HG03469 (cell line): Measurements from ENCODE around the gene NT5C1A.

Source experiments
- ATAC-seq: cut with Tn5 transposase; IDR thresholded peaks from one replicate; pipeline ENCODE4 v1.9.1; 2021; ENCODE audit warnings: mild to moderate bottlenecking, moderate library complexity, moderate number of reproducible peaks; ENCODE audit not compliant: unreplicated experiment

The NT5C1A gene

DNA sequence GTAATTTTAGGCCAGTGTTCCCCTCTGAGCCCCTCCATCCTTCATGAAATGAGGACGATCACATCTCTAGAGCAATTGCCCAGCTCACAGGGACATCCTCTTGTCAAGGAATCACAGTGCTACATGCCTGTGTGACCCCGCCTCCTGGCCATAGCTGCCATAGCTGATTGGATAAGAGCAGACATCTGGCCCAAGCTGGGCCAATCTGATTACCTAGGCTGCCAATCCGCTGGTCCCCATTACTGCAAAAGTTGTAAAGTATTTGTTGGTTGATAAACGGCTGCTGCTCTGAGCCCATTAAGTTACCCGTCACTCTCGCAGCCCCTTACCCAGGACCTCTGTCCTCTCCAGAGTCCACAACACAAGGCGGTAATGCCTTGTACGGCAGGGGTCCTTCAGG lies 8.3 kb downstream of the NT5C1A start:
- no peak for ATAC-seq

DNA sequence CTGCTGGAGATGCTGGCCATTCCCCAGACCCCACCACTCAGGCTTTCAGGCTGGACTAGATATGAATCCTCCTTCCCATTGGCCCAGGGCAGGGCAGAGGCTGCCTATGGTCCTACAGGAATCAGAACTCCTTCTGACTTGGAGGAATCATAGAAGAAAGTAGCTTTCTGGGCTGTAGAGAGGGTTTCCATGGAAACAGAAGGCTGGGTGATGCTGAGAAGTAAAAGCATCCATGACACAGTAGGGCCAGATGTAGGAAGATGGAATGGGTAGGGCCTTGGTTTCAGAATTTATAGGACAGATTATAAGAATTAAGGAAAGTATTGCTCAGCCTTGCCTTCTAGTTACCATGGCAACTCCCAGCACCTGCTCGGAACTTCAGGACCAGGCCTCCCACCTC lies 9.0 kb downstream of the NT5C1A start:
- ATAC-seq = no peak

DNA sequence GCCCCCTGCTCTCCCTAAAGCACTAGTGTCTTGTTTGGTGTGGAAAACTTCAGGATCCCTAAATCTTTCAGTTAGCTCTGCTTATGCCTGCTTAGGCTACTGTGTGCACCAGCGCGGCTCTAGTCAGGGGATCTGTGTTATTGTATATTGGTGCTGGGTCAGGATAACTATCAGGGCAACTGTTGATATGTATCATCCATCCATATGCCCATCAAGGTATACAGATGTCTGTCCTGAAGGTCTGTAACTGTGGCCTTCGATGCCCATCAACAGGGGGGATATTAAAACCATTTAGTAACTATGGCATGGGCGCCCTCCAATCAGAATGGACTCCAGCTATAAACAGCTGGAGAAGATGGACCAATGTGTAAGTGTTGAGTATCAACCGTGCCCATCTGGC lies 12.4 kb downstream of the NT5C1A start:
- ATAC-seq = no peak

DNA sequence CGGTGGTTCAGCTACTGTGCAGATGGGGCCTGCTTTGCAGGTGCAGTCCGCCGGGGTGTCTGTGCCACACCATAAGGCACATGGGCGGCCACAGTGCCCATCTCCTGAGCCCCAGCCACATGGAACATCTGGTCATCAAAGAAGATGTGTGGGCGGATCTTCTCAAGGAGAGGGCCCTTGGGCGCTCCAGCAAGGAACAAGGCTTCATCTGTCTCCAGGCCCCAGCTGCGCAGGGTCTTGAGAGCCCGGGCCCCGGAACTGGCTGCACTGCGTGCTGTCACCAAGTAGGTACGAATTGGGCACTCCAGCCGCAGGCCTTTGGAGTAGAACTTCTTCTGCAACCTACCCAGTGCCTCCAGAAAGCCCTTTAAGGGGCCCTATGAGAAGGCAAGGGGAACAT lies 12.8 kb downstream of the NT5C1A start:
- no peak for ATAC-seq

DNA sequence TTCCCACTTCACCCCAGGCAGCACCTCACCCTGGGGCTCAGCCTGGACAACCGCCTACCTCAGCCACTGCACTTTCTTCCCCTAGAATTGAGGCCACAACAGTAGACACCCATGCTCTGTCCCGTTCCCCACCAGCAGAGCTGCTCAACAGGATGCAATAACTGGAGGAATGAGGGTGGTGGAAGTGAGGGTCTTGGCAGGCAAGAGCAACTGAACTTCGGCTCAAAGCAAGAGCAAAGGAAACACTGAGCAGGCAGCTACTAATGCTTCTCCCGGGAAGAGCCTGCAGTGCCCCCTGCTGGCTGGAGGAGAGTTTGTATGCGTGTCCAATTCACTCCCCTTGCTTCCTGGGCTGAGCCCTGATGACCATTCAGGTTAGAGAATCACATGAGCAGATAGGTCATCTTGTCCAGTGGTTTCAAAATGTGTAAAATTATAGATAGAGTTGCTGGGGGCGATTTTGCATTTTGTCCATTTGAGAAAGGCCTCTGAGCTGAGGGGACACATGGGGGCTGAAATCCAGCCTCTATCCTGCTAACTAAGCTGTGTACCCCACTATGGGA lies 13.9 kb downstream of the NT5C1A start:
- ATAC-seq = no peak

GRCh38 chr1:39657402-39657801 lies 14.5 kb downstream of the NT5C1A start:
- ATAC-seq = no peak

DNA sequence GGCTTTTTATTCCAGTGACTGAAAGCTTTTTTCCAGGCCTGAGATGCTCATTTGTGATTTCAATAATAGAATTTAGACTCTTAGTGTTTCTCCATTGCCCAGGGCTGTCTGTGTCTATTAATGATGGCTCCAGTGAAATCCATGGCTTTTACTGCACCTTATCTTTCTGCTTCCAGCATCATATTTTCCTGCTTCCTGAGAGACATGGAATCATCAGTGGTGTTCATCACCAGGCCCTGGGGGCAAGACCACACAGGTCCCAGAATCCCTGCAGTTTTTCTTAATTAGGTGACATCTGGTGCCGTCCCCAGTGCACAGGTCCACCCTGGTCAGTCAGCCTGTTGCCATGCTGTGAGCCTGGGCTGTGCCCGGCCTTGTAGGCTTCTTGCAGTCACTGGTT lies 15.5 kb downstream of the NT5C1A start:
- ATAC-seq = no peak

- ATAC-seq = no peak
Measured at GRCh38 chr1:39655578-39656268, 16.2 kb downstream of the NT5C1A start.

DNA sequence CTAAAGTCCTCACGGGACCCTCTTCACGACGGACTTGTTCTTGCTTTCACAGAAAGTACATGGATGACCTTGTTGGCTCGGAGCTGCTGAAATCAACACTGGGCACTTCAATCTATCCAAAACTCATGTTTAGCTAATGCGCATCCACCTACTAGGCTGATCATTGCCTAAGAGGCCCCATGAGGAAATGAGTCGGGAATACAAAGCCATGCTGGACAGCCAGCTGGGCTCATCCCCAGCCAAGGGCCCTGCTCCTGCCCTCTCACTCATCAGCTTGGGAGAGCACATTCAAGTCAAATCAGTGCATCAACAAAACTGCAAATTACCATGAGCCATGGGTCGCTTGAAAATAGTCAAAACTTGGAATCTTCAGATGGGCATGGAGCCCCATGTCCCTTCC lies 17.6 kb downstream of the NT5C1A start:
- ATAC-seq = no peak

- no peak for ATAC-seq
Measured at GRCh38 chr1:39653546-39654031, 18.3 kb downstream of the NT5C1A start.

DNA sequence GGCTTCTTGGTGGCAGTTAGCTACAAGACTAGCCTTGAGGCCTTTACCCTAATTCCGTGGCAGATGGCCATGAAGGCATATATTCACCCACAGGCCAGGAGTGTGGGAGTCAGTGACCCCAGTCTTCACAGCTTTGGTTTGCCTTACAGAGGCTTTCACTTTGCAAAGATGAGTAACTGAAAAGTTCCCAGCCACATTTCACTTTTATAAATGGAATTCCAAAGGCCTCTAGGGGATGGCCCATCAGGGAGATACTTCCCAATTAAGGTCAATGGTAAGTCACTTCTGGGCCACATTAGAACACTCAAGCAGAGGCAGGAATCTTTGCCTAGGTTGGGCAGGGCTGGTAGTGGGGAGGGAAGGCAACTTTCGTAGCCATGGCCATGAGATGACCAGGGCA lies 19.4 kb downstream of the NT5C1A start:
- no peak for ATAC-seq

DNA sequence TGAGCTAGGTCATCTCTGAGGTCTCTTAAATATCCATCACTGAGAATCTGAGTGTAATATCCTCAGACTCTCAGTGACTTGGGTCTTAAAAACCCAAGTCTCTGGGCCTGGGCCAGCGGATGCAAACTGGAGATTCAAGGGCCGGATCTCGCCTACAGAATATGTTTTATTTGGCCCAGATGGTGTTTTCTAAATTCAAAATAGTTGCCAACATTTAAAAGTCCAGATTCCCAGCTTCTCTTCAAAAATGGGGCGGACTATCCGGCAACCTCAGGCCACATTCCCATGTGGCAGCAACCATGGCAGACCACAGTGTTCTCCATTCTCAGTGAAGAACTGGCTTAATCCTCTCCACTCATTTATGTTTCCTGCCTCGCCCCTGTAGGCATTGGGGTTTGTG lies 19.8 kb downstream of the NT5C1A start:
- no peak for ATAC-seq

GRCh38 chr1:39650431-39650830 lies 21.5 kb downstream of the NT5C1A start:
- no peak for ATAC-seq

GRCh38 chr1:39649636-39650185 lies 22.2 kb downstream of the NT5C1A start:
- ATAC-seq = no peak

GRCh38 chr1:39648496-39648895 lies 23.4 kb downstream of the NT5C1A start:
- ATAC-seq = no peak

- ATAC-seq = no peak
Measured at GRCh38 chr1:39647247-39647646, 24.7 kb downstream of the NT5C1A start.

DNA sequence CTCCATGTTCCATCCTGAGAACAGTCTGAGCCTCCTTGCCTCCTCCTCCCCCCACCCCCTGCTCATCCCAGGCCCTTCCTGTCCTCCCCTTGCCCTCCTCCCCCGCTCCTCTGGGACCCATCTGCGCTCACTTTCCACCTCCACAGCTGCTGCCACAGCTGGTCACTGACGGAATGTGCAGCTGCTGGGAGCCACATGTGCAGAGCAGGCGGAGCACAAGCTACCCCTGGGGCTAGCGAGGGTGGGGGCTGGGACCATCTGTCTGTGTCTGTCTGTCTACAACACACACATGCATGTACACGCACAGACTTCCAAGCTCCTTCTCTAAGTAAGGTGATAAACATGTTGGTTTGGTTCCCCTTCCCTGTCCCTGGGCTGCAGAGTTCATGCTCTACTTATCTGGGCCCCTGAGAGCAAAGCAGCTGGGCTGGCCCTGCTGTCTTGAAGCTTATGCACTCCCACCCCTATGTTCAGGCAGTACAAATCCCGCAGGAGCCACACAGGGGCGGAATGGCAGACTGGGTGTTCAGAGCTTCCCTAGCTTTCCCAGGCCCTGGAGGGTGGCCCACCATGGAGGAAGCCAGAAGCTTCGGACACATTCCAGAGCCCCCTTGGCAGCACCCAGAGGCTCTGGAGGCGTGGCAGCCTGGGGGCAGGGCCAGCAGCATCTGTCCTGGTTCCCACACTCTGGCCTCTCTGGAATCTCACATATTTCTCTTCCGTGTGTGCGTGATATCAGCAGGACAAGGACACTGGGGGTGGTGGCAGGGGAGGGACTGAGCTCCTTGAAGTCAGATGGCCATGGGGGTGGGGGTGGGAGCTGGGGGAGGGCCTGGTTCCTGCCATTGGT lies 25.4 kb downstream of the NT5C1A start:
- ATAC-seq = no peak

DNA sequence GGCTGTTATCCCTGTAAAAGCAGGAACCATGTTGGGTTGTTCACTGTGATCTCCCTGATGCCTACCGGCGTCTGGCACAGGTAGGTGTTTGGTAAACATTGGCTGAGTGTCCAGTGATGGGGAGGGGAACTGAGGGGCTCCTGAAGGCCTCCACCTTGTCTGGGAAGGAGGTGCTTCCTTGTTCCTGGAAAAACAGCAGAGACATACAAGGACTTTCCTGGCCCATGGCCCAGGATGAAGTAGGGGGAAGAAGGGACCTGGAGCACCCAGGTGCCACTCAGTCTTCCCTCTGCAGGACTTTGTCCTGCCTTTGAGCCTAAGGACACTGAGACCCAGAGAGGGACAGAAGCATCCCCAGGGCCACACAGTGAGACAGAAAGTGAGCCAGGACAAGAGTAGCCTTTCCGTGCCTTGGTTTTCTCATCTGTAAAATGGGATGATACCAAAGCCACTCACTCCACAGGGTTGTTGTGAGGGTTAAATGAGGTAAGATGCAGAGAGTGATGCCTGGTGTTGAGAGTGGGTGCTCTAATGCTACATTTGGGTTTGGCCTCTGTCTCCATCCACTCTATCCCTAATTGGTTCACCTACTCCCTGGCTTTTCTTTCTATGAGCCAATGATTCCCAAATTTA lies 26.4 kb downstream of the NT5C1A start:
- no peak for ATAC-seq

GRCh38 chr1:39643705-39644104 lies 28.2 kb downstream of the NT5C1A start:
- ATAC-seq = no peak

- ATAC-seq = no peak
Measured at GRCh38 chr1:39642796-39643195, 29.1 kb downstream of the NT5C1A start.

GRCh38 chr1:39640861-39641260 lies 31.0 kb downstream of the NT5C1A start:
- ATAC-seq = no peak
